ENCODE results near the gene FYN. TPM values are rescaled to one million over a fixed set of nuclear protein-coding genes. Genes with fewer than 3 reads are reported as not detected.

FYN gene
- total RNA-seq, 1 experiment from 2014 or later, result 18.5 TPM

GRCh38 chr6:111920578-111920977, 47.3 kb upstream of the FYN start:
- no peaks in the 10 kb centered on the region for H3K36me3 ChIP-seq (ENCODE audit: control insufficient read depth in 1 of 2, insufficient read depth in 2 of 2, low read length in 2 of 2)
- ChIA-PET CTCF (no interaction called here), RAD21 (ENCODE audit: low non-redundant PET in 1 of 2, low total read pairs in 2 of 2, uncharacterized antibody in 2 of 2, unreplicated experiment in 2 of 2) (no interaction called here), POLR2A (no interaction called here)
- H3K79me2 ChIP-seq (ENCODE audit: insufficient read depth, low read length), result no peaks in the 10 kb centered on the region
- no peak overlapping the region for H3K4me2 ChIP-seq (ENCODE audit: low read length)
- intact Hi-C loops (cut with micrococcal nuclease), result no loop called here
- H4K20me1 ChIP-seq (ENCODE audit: insufficient read depth), result no peaks in the 10 kb centered on the region
- no peak overlapping the region for H3K27ac ChIP-seq (ENCODE audit: low read depth, low read length)
- no peak for ATAC-seq
- no peaks in the 10 kb centered on the region for H3K9me2 ChIP-seq (ENCODE audit: insufficient read depth)
- no peak overlapping the region for H3K9ac ChIP-seq (ENCODE audit: low read length)
- TF ChIP-seq EGR1 (IDR thresholded peaks at IDR 0.05; ENCODE audit: low read depth), result no peak
- no peak for TF ChIP-seq TCF7L2 (IDR thresholded peaks at IDR 0.05; ENCODE audit: borderline replicate concordance, extremely low read depth, insufficient read depth, insufficient read length)
- no peak for TF ChIP-seq ELF1 (IDR thresholded peaks at IDR 0.05; ENCODE audit: borderline replicate concordance, low read depth)
- no peak for TF ChIP-seq REST (IDR thresholded peaks at IDR 0.05; ENCODE audit: low read depth)
- no peak for TF ChIP-seq EZH2phosphoT487 (IDR thresholded peaks at IDR 0.05; ENCODE audit: borderline replicate concordance)
- no peak for TF ChIP-seq ZNF274 (IDR thresholded peaks at IDR 0.05; ENCODE audit: low read depth, low read length)
- no peak for TF ChIP-seq JUND (IDR thresholded peaks at IDR 0.05)
- no peak for TF ChIP-seq SIN3A (IDR thresholded peaks at IDR 0.05; ENCODE audit: low read depth)
- TF ChIP-seq POLR2A (IDR thresholded peaks at IDR 0.05; ENCODE audit: borderline replicate concordance, extremely low read depth, insufficient read depth, insufficient read length), result no peak
- no peak for TF ChIP-seq SP1 (IDR thresholded peaks at IDR 0.05; ENCODE audit: low read depth)
- no peak for TF ChIP-seq FOSL1 (IDR thresholded peaks at IDR 0.05; ENCODE audit: low read depth)
- TF ChIP-seq SRF (IDR thresholded peaks at IDR 0.05; ENCODE audit: low read depth), result no peak
- no peak for TF ChIP-seq ATF3 (IDR thresholded peaks at IDR 0.05)
- TF ChIP-seq ZBTB33 (IDR thresholded peaks at IDR 0.05; ENCODE audit: extremely low read depth, insufficient replicate concordance, low read length), result no peak
- TF ChIP-seq CTCF (IDR thresholded peaks at IDR 0.05 in 2 of 3, conservative IDR thresholded peaks at IDR 0.05 in 1 of 3; ENCODE audit: borderline replicate concordance in 1 of 3, insufficient read depth in 1 of 3, low read depth in 2 of 3, low read length in 2 of 3), result no peak
- no peaks in the 10 kb centered on the region for H3K27me3 ChIP-seq (ENCODE audit: insufficient read depth, low read length)
- DNase-seq (ENCODE audit: low read depth, low spot score), result no peak
- peaks cover 0 to 3% of the 10 kb centered on the region in 2 experiments; a peak in 1 of 4 replicates for H3K4me1 ChIP-seq (ENCODE audit: control insufficient read depth in 1 of 2, insufficient read depth in 2 of 2, low read length in 2 of 2)
- no TSS peak for BruUV-seq (replicated peaks)
- no peak overlapping the region for H2AFZ ChIP-seq (ENCODE audit: low read depth, low read length, poor library complexity, severe bottlenecking)
- H3K9me3 ChIP-seq (ENCODE audit: control insufficient read depth in 1 of 2, insufficient read depth in 1 of 2, low read depth in 1 of 2, low read length in 2 of 2), result no peaks in the 10 kb centered on the region
- no peak overlapping the region for H3K4me3 ChIP-seq (replicated peaks in 1 of 2; ENCODE audit: low read depth in 1 of 2, low read length in 2 of 2)
